BJ (cell line): ENCODE results near the gene DLGAP1. TPM values are rescaled to one million over a fixed set of nuclear protein-coding genes. Genes with fewer than 3 reads are reported as not detected.

Experiments
- CTCF ChIA-PET: fragments of 350-600 bp; formaldehyde crosslinking; extraction: SDS; loops from one replicate; lab custom pipeline; 2021; ENCODE audit warnings: antibody characterized with exemption, inconsistent platforms; lab: Yijun Ruan, JAX
- POLR2A ChIA-PET: fragments of 300-600 bp; sonication (Branson Sonifier 250); formaldehyde crosslinking; extraction: SDS; loops from one replicate; lab custom pipeline; 2021; ENCODE audit warnings: antibody characterized with exemption; lab: Charles Lee
- DNase-seq: peaks from one replicate; pipeline ENCODE4 v3.0.0-alpha.2; 2011; ENCODE audit warnings: low read depth
- H3K27me3 ChIP-seq: 2 replicates; pipeline ENCODE4 v1.6.0; 2011; ENCODE audit warnings: low read length; ENCODE audit not compliant: control insufficient read depth, insufficient read depth
- H3K36me3 ChIP-seq: 2 replicates; pipeline ENCODE4 v1.5.1; 2011; ENCODE audit warnings: low read length; ENCODE audit not compliant: control insufficient read depth, insufficient read depth
- H3K4me3 ChIP-seq: 2 replicates; pipeline ENCODE4 v1.5.1; 2011; ENCODE audit warnings: low read depth, mild to moderate bottlenecking, control low read depth, low read length
- CTCF ChIP-seq: IDR thresholded peaks from 2 replicates; pipeline ENCODE4 v1.5.1; 2011; ENCODE audit warnings: low read depth, mild to moderate bottlenecking, control low read depth, inconsistent platforms, low read length, moderate library complexity; ENCODE audit not compliant: insufficient read depth
- polyA plus RNA-seq: library from polyadenylated mRNA; depleted of rRNA; stranded (reverse); fragments of >200 nt; gene quantifications from 2 replicates; pipeline ENCODE4 v1.2.3, GENCODE V29; 2011

Gene DLGAP1
- polyA plus RNA-seq, 1 experiment = 0.02 TPM

GRCh38 chr18:3713166-3713565 is 741.9 kb downstream of the DLGAP1 start:
- peaks cover 3% of the 10 kb centered on the region for H3K27me3 ChIP-seq
- DNase-seq = no peak
- H3K36me3 ChIP-seq = no peaks in the 10 kb centered on the region
- H3K4me3 ChIP-seq = no peak overlapping the region
- no peak for TF ChIP-seq CTCF
- CTCF ChIA-PET = interaction anchor here (1.1 to 2.2 kb wide), 3 partner anchors 10 to 157 kb away, joined by 3 to 12 read pairs (median 4); no protein-coding TSS in a partner anchor
- POLR2A ChIA-PET = no interaction called here

- no peak for TF ChIP-seq CTCF
- POLR2A ChIA-PET = no interaction called here
- H3K4me3 ChIP-seq = no peak overlapping the region
- no peaks in the 10 kb centered on the region for H3K36me3 ChIP-seq
- CTCF ChIA-PET = interaction anchor here (1.0 to 2.2 kb wide), 6 partner anchors 9 to 283 kb away, joined by 3 to 12 read pairs (median 4); no protein-coding TSS in a partner anchor
- H3K27me3 ChIP-seq = peaks cover 3% of the 10 kb centered on the region
- DNase-seq = no peak
Measured at GRCh38 chr18:3712491-3712890, 742.6 kb downstream of the DLGAP1 start.

GRCh38 chr18:3710712-3711301 is 744.3 kb downstream of the DLGAP1 start:
- DNase-seq = no peak
- Histone ChIP-seq H3K4me3 (no peak overlapping the region), H3K36me3 (no peaks in the 10 kb centered on the region), H3K27me3 (peaks cover 3% of the 10 kb centered on the region)
- CTCF ChIA-PET = interaction anchor here (0.7 to 2.7 kb wide), 8 partner anchors 18 to 289 kb away, joined by 3 to 13 read pairs (median 3); no protein-coding TSS in a partner anchor
- no peak for TF ChIP-seq CTCF
- POLR2A ChIA-PET = no interaction called here

GRCh38 chr18:3709205-3709604 is 745.9 kb downstream of the DLGAP1 start:
- ChIA-PET POLR2A (no interaction called here), CTCF (interaction anchor here (0.7 to 3.3 kb wide), 5 partner anchors 13 to 161 kb away, joined by 4 to 13 read pairs (median 8); no protein-coding TSS in a partner anchor)
- no peak overlapping the region for H3K4me3 ChIP-seq
- no peaks in the 10 kb centered on the region for H3K36me3 ChIP-seq
- H3K27me3 ChIP-seq = peaks cover 3% of the 10 kb centered on the region
- DNase-seq = no peak
- TF ChIP-seq CTCF = no peak

GRCh38 chr18:3706279-3707097 is 748.6 kb downstream of the DLGAP1 start:
- POLR2A ChIA-PET = no interaction called here
- H3K4me3 ChIP-seq = no peak overlapping the region
- TF ChIP-seq CTCF = no peak
- CTCF ChIA-PET = interaction anchor here (0.7 to 6.8 kb wide), 6 partner anchors 9 to 292 kb away, joined by 3 to 81 read pairs (median 4); no protein-coding TSS in a partner anchor
- H3K36me3 ChIP-seq = no peaks in the 10 kb centered on the region
- no peak for DNase-seq
- H3K27me3 ChIP-seq = no peaks in the 10 kb centered on the region; the same call in 1 of the 2 replicates
